Activated T-cell treated with anti-CD3 and anti-CD28 coated beads for 1 hour (primary cell): ENCODE results near the gene ARAP2.

Experiments used
- DNase-seq: peaks from one replicate; pipeline ENCODE4 v3.0.0-alpha.2; 2020; ENCODE audit warnings: low read depth

The ARAP2 gene

DNA sequence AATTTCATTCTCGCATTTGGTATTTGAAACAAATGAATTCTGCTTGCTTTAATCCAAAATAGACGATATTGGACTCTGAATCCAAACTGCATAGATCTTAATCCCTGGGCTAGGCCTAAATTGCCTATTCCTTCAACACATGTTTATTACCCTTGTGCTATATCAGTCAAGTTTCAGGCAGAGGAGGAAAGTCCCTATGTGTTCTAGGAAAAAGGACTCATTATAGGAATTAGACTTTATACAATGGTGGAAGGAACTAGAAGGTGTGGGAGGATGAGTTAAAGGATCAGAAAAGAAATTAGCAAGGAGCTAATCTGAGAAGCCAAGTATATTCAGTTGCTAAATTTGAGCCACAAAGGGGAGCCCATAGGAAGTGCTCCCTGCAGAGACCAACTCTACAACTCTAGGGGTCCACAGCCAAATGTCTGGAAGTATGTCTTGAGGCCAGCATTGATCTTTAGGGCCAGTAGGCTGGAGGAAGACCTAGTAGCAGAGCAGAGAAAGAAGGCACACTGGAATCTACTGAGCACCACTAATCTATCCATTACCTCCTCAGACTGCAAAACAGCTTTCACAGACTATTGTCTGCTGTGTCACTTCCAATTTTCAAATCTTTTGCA is 20.0 kb upstream of the ARAP2 start:
- no peak for DNase-seq

DNA sequence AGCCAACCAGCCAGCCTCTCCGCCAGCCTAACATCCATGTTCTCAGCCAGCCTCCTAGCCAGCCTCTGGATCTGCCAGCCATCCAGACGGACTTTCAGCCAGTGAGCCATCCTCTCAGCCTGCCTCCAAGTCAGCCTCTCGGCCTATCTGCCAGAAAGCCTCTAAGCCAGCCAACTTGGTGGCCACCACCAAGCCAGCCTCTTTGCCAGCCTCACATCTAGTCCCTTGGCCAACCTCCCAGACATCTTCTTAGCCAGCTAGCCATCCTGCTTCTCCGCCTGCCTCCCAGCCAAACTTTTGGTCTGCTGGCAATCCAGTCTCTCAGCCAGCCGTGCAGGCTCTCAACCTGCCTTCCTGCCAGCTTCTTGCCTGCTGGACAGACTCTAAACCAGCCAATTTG is 16.4 kb upstream of the ARAP2 start:
- no peak for DNase-seq

DNA sequence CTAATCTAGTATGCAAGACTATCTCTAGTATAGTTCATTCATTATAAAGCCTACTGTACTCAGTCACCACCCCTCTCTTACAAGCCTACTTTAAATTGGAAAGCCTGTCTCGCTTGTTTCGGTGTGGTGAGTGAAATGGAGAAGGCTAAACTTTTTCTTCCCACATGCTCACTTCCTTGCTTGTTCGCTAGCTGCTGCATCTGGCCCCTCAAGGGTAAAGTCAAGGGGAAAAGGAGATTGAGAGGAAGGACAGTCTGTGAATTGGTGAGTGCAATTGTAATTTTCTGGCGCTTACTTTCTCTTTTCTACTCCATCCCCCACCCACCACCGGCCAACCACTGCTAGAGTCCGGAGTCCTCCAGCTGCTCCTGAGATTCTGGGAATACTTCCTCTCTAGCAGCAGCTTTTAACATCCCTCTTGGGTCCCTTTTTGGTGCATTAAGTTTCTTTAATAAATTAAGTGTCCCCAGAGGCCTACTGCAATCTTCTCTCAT is 12.1 kb upstream of the ARAP2 start:
- no peak for DNase-seq

DNA sequence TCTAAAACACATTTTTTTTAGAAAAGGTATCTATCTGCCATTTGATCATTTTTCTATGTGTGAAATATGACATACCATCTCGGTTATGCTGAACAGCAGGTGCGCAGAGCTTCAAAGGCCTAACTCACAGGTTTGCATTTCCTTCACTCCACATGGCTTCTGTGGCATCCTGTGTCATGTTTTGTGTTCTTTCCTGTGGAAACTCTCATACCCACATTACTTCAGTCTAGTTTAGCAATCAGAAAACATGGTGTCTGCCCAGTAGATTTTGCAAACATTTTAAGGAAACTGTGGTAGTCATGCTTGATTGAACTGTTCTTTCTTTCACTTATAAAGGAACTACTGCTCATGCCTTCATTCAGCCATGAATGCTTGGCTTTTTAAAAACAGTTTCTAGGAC is 11.3 kb upstream of the ARAP2 start:
- DNase-seq, result peak; percentile 24

DNA sequence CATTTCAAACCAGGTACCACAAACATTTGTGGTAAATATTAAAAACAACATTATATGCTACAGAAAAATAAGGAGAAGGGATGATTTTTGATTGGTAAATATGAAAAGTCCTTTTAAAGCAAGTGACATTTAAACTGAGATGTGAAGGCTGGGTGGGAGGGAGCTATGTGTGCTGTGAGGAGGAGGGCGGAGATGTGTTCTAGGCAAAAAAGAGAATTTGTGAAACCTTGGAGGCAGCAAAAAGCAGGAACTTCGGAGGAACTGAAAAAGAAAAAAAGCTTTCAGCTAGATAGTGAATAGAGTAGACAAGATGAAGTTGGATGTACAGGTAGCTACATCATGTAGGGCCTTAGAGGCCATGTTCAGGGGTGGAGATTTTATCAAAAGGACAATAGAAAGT is 10.1 kb upstream of the ARAP2 start:
- DNase-seq, result no peak

DNA sequence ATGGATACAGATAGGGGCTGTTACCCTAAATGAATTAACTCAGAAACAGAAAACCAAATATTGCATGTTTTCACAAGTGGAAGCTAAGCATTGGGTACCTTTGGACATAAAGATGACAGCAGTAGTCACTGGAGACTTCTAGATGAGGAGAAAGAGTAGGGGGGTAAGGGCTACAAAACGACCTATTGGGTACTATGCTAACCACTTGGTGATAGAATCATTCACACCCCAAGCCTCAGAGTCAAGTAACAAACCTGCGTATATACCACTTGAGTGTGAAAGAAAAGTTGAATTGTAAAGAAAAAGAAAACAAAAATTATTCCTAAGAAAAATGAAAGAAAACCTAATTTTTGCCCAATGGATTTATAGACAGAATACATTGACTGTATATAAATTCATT is 7.7 kb upstream of the ARAP2 start:
- DNase-seq, result no peak

DNA sequence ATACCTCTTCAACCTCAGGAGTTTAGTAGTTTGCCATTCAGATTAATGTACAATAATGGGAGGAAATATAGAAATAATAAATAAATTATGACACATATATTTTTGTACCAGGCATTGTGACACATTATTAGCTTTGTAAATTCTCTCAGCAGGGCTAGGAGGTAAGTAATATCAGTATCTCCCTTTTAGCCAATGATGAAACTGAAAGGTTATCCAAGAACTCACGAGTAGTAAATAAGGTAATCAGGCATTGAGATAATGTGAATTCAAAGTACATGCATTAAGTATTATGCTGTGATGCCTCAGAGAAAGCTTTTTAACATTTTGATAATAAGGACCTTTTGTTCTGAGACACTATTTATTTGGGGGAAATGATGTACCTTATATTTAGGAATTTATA is 5.3 kb upstream of the ARAP2 start:
- no peak for DNase-seq

DNA sequence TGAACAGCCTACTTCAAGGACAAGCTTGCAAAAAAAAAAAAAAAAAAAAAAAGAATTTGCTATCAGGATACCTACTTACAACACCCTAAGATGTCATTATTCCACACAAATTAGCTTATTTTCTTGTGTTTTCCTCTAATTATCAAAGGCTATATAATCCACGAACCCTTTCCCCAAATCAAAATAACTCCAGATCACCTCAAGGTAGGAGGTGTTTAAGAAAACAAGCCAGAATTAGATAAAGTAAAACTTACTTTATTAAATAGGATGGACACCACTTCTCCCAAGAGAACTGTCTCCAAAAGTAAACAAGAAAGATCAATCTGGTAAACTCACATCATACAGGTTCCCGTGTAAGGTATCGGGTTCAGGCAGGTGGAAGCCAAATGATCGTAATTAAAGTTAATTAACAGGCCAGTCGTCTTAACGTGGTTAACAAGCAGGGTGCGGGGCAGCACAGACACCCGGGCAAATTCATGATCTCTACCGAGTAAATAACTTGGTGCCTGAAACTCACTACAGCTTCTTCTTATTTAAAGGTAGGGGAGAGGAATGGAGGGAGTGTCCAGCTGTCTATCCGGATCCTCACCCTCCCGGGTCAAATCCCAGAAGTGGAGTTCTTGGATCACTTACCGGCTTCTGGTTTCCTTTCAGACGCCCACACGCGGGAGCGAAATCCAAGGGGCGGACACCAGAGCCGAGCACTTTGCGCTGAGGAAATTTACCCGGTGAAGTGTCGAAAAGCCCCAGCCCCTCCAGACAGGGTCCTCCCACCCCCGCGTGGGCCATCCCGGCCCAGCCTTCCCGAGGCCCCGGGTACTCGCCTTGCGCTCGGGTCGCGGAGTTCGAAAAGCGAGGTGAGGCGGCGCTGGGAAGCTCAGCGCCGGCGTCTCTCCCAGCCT is 708 bp downstream of the ARAP2 start:
- DNase-seq, result peak; percentile 34

DNA sequence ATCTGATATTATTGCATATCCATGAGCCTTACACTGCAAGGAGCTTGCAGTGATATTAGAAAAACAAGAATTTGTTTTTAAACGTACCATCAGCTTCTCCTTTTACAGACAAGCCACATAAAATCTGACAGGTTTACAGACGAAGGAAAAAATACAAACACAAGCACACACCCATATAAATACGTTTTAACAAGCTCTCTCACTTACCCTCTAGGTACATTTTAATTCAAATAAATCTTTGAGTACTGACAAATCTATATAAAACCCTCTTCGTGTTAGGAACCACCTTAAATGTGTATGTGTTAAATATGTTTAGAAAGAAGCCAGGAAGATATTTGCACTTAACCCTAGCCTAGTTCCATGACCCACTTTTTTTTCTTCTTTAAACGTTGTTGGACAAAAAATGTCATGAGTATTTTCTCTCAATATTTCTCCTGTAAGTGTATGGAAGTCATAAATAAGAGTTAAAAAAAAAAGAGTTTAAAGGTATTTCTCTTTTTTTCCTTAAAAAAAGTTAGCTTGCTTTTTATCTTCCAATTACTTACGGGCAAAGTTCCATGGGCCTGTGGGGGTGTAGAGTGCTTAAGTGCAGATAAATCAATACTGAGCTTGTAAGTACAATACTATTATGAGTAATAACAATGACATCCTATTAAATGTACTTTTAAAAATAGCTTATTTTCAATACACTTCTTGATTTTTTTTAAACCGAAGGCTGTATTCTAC is 1.5 kb downstream of the ARAP2 start:
- DNase-seq, result no peak

DNA sequence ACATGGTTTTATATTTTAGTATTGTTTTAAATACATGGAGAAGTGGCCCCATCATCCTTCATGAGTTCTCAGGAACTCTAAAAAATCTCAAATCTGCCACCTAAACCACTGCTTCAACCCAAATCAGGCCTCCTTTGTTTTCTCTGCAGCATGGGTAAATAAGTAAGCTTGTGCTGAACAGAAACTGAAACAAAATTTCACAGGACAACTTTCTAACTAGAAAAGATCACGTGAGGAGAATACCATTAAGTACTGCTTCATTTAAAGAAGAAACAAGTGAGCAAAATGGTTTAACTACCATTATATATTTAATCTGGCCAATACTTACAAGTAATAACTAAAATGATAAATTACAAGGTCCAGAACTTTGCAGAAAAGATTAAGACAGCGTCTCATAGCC is 2.5 kb downstream of the ARAP2 start:
- no peak for DNase-seq

DNA sequence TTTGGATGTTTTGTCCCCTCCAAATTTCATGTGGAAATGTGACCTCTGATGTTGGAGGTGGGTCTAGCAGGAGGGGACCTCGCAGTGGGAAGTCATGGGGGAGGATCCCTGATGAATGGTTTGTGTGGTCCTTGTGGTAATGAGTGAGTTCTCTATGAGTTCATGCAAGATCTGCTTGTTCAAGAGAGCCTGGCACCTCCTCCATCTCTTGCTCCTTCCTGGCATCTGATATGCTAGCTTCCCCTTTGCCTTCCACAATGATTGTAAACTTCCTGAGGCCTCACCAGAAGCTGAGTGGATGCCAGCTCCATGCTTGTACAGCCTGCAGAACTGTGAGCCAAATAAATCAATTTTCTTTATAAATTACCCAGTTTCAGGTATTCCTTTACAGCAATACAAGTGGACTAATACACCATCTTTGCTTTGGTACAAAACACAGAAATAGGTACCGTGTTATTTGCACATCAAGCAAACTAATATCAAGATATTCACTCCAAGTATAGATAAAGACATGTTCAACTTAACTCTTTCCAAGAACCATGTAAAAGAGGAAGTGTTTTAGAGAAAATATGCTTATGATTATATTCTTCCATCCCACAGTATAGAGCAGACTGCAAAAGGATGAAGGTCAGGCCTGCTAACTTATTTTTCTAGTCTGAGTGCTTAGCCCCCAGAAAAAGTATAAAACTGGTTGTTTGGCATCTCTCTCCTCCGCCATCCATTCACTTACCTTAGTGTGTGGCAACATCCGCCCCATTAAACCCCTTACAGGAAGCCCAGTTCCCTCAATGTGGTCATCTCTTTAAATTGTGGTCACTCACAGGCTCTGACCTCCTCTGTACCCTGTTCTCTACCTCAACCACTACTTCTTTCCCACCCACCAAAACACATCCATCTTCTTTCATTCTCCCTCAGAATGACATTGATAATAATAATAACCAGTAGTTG is 6.7 kb downstream of the ARAP2 start:
- DNase-seq, result no peak

DNA sequence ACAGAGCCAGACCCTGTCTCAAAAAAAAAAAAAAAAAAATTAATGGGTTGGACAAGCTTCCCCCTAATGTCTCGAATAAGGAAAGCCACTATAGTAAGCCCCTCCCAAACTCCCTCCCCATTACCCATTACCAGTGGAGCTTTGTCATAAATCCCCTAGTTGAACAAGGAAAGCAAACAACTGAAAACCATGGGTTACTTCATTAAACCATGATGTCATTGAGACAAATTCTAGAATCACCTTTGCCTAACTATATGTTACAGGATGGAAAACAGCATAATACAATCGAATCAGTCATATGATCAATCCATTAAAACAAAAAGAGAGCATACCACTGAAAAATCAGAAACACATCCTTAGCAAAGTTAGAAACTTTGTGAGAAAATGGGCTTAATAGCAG is 8.2 kb downstream of the ARAP2 start:
- DNase-seq, result no peak

DNA sequence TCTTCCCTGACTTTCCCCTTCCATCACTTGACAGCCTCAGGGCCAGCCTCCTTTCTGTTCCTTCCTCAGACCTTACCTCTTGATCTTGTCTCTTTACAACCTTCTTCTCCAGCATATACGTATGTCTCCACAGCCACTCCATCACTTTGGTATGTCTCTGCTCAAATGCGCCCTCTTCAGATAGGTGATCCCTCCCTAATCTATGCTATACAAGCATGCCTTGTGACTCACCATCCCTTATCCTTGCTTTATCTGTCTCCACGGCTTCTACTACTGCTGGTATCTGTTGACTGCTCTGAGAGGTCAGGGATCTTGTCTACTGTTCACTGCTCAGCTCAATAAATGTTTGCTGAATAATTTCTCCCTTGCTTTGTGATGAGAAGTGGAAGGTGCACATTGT is 9.0 kb downstream of the ARAP2 start:
- DNase-seq, result no peak

DNA sequence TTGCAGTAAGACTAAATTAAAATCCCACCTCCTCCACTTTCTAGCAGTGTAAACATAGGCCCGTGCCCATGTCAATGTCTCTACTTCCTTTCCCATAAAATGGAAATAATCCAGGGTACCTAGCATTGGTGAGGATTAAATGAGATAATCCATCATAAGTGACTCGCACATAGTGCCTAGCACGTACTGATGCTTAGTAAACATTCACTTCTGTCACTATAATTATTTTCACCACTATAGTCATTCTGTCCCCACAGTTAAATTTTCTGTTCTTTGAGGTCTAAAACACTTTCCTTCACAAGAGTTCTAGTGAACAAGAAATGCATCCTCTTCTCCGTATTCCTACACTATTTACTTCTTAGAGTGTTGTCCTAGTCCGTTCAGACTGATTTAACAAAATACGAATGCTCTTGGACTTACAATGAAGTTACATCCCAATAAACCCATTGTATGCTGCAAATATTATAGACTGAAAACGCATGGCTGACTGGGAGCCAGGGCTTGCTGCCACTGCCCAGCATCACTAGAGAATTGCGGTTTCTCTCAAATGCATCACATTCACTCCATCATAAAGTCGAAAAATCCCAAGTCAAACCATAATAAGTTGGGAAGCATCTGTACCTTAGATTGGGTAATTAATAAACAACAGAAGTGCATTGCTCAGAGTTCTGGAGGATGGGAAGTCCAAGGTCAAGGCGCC is 10.6 kb downstream of the ARAP2 start:
- no peak for DNase-seq

DNA sequence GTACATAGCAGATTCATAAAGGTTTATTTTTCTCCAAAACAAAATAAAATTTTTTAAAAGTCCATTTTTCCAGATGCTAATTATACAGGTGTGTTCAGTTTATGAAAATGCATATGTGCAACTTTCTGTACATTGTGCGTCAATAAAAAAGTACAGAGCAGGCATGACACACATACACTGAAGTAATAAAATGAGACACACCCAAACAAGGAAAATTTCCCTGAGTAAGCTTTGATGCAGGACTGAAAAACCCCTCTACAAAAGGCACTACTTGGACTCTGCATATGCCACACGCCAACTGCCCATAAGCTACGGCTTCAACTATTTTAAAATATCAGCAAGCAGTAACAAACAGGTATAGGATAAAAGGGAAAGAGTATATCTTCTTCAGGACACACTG is 13.8 kb downstream of the ARAP2 start:
- DNase-seq, result no peak

DNA sequence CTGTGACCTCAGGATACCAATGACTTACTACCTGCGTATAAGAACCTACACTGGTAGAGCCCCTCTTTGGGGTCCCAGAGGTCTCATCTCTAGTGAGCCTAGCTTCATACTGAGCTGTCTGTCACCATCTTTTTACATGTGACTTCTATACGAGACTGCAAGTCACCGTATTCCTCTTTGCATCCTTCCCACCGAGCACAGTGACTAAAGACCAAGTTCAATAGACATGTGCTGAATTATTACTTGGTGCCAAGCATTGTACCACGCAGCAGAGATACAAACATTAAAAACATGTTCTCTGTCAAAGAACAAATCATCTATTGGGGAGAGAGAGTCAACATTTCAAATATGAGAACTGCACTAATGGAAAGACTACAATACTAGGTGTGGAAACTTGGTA is 16.4 kb downstream of the ARAP2 start:
- no peak for DNase-seq

DNA sequence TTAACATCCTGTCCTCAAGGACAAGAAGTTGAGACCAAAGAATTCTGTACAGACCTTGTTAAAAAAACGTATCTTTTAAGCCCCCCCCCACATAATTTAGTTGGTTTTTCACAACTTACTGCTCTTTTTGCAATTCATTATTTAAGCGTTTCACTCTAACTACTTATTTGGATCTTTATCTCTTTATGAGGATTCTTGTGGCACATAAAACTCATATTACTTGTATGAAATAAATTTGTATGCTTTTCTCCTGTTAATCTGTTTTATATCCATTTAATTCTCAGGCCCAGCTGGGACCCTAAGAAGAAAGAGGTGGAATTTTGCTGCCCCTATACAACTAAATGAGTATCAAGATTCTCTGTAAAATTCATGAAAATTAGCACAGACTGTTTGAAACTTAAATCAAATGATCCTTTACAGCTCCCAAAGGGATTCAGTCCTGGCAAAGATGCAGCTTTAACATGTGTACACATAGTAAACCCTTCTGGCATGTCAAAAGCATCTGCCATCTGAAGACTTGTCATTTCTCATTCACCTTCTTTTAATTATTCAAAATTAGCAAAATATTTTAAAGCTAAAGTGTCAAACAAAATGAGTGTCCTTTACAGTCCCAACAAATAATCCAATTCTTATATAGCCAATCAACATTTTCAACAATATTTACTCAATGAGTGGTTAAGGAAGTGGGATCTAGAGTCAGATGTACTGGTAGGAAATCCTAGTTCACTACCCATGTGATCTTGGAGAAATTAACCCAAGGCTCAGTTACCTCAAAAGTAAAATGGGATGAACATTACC is 17.7 kb downstream of the ARAP2 start:
- no peak for DNase-seq

DNA sequence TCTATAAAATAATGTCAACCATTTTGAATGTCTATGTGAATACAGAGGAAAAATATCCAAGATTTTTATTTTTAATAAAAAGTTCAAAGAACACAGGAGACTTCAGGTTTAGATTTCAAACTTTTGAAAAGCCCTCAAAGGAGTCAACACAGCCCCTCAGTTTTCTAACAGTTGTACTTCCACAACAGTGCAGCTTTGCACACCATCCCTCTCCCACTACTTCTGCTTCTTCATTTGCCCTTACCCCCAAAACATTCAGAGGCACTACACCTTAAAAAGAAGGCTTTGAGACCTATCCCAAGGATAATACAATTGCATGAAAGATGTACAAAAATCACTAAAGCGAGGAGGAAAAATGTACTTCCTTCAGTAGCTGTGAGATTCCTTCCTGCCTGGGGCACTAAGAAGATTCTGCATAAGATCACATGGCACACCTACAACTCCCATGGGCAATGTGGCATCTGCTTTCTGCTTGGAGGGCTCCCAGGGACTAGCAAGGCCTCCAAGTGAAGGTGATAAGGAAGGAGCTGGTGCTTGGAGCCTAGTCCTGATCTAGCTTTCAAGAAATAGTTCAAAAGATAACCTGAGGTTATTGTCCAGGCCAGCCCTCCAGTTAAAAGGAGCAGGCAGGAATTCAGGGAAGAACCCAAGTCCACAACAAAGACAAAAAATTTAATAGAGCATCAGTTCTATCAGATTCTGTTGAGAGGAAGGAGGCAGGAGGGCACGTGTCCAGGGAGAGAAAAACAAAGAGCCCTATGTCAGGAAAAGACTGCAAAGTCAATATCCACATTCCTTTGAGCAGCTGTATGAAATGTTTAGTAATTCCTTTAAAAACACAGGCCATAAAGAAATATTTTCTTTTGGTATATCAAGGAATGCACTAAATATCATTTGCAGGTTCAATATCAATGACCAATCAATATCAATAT is 19.1 kb downstream of the ARAP2 start:
- DNase-seq, result no peak

DNA sequence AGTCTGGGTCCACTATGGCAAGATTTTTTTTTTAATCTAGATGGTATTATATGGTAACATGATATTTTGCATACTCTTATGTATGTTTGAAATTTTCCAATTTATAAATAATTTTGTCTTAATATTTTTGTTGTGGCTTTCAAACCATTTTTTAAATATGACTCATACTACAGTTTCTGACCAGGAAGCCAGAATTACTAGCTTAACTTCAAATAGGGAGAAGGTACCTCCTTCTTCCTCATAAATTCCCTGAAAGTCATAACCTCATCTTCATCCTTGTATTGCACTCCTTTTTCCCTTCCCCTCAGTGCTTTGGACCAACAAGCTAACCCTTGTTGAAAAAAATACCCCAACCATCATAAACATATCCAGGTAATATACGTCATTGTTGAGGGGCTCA is 21.6 kb downstream of the ARAP2 start:
- DNase-seq, result no peak
